NCI-H1092 treated with DMSO at 0.1 percent for 48 hours (cell line): ENCODE data around the gene LRP1B.

Experiments
- DNase-seq: peaks from one replicate; lab custom pipeline; 2025; lab: John Stamatoyannopoulos, UW

The LRP1B gene

DNA sequence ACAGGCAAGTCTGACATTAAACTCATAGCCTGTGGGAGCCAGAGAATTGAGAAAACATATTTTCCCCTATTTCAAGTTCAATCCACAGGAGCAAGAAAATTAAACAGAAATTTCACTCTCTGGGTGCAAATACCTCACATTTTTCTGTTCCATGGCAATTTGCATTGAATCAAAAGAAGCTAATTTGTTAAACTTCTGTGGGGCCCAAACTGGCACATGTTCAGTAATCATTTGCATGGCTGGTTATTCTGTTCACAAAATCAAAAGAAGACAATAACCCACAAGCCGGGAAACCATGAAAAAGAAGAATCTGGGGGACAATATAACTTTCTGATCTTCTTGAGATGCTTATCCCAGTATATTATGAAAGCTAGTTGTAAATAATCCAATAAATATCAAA, 363.1 kb downstream of the LRP1B start:
- no peak for DNase-seq

DNA sequence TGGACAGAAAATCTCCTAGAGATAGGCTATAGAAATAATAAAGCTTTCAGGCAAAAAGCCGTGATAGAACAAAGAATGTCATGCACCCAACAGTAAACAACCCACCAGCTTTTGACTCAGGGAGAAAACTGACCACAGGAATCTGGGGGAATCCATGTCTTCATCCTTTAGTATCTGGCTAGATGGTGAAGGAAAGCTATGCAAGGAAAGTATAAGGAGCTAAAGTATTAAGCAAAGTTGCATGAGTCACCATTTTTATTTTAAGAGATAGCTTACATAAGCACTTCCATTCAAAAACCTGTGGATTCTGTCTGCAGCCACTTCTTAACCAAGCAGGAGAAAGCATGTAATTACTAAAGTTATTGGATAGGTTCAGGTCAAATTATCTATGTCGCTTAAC, 363.8 kb downstream of the LRP1B start:
- no peak for DNase-seq

DNA sequence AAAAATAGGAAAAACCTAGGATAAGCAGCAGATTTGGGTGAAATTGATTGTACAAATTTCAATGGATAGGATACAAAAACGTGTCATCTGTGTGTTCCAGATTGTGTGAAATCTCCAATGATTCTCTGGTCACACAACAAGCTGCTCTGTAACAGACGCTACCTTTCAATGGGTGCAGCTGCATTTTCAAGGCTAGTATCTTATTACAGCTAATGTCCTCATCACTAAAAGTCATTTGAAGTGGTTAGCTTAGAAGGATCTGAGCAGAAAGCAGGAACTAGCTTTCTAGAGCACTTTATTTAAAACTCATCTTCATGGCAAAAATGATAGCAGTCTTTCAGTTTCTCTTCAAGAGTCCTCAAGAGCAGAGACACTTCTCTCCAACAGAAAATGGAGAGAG, 364.6 kb downstream of the LRP1B start:
- peak; percentile 19 for DNase-seq

DNA sequence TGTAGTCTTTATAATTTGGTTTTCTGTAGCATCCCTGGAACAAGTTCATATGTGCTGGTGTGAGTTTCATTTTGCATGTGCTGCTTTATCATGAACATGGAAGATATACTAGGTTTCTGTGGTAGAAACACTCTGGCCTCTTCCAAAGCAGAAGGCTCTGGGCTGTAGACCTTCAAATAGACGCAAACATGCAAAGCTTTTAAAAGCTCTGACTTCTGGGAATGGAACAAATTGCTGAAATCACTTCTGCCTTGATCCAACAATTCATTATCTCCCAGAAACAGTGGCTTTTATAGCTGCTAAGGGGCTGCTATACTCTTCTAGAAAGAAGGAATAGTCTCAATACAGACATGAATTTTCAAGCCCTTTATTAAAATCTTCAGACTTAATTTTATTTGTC, 382.2 kb downstream of the LRP1B start:
- DNase-seq, result no peak

DNA sequence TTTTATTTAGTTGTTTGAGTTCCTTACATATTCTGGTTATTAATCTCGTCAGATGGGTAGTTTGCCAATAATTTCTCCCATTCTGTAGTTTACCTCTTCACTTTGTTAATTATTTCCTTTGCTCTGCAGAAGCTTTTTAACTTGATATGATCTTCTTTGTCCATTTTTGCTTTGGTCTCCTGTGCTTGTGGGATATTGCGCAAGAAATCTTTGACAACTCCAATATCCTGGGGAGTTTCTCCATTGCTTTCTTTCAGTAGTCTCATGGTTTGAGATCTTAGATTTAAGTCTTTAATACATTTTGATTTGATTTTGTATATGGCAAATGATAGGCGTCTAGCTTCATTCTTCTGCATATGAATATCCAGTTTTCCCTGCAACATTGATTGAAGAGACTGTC, 389.2 kb downstream of the LRP1B start:
- no peak for DNase-seq

DNA sequence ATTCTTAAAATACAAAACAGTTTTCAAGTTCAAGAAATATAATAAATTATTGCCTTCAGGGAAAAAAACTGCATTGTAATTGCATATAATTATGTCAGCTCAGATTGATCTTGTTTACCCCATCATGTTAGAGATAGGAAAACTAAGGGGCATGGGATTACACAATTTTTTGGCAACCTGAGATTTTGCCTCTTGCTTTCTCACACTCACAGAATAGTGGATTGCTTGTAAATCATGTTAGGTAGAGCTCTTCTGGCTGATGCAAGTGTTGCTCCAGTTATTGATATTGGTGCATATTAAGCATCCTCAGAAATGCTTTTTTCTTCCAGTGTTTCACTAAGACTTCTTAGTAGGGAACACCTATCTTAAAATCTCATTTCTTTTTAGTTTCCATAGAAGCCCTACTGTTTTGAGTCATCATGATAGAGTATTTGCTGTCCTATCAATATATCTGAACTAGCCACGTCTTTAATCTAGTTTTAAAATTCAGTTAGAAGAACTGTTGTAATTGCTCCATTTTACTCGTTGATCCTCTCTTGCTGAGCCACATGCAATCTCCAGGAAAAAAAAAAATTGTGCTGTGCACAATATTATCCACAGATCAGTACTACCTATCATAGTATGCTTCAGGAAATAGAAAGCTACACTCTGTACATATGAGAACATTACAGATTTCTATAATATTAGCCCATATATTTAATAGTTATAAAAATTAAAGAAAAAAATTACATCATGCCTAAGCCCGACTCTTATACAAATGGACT, 393.1 kb downstream of the LRP1B start:
- DNase-seq, result no peak

DNA sequence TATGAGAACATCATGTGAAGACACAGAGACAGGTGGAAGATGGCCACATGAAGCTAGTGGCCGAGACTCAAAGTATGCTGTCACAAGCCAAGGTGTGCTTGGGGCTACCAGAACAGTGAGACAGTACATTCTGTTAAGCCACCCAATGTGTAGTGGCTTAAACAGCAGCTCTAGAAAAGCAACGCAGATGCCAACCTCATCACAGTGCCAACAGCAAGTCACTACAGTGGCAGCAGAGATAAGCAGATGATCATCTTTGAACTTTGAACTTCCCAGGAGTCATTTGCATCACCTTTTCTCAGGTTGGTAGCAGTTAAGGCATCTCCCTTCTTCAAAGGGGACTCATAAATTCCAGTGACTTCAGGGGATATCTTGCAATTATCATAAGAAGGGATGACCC, 394.4 kb downstream of the LRP1B start:
- DNase-seq, result no peak

DNA sequence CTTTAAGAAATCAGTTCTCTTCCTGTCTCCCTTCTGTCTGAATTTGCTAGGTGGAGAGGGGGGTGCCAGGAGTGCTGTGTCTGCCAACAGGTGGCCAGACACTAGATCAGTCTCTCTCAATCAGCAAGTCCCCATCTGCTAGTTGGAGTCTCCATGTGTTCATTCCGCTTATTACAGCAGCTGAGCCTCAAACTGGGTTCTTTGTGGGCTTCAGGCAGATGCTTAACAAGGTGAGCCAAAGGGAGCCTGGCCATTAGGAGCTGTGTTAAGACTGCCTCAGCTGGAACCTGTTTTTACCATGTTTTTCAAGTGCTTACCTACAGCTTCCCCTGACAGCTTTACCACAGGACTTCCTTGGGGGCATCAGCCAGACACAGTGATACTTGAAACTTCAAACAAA, 401.9 kb downstream of the LRP1B start:
- DNase-seq, result no peak

DNA sequence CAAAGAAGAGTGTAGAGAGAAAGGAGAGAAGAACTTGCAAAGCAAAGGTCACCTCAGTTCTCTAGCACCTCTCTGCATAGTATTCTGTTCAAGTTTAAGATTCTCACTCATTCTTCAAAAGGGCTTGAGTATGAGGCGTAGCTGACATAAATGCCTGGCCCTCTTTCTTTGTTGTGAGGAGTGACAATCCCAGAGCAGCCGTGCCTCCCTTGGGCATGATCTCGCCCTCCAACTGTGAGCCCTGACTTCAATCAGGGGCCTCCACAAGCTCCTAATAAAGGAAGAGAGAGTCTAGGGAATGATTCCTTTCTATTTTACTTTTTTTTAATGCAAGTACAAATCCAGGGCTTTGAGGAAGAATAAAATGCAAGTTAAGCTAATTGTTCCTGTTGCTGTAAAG, 402.7 kb downstream of the LRP1B start:
- no peak for DNase-seq

DNA sequence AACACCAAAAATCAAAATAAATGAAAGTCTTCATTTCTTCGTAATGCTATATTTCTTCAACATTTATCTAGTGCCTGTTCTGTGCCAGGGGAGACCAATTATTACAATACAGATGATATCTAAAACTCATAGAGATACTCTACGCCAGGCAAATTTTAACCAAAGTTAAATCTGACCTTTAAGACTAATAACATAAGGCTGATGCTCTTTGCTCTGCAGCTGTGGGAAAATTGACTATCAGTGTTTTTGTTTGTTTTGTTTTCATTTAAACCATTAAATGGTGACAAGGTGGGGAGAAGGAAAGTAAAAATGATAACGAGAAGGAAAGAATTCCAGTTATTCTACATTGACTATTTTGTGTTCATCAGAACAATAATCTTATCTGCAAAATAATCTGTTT, 406.4 kb downstream of the LRP1B start:
- no peak for DNase-seq

DNA sequence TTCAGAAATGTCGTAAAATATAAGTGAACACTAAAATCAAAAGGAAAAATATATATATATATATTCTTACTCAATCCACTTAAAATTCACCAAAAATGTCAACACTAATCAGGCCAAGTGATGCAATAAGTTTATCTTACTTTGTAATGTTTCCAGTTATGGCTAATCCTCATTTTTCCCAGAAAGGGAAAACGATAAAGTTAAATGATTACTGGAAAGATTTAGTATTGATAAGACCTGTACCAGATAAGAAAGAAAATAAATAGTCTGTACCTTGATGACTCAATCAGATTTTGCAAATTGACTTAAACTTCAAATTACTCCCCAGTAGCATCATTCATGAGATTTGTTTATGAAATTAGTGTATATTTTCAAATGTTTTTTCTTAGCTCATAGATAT, 407.0 kb downstream of the LRP1B start:
- no peak for DNase-seq

DNA sequence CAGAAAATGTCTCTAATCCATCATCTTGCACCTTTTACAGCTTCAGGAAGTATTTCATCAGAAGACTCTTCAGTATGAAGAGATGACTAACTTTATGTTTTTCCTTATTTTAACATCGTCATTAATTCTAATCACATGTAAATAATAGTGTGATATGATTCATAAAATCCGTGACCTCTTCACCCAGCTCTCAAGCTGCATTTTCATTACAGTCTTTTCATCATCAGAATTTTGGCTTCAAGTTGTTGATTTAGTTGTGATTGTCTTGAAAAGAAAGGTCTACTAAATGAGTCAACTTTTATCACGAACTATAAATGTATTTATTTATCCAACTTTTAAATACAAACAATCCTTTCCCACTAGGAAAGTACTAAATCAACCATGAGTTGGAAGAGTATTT, 410.3 kb downstream of the LRP1B start:
- DNase-seq, result no peak

DNA sequence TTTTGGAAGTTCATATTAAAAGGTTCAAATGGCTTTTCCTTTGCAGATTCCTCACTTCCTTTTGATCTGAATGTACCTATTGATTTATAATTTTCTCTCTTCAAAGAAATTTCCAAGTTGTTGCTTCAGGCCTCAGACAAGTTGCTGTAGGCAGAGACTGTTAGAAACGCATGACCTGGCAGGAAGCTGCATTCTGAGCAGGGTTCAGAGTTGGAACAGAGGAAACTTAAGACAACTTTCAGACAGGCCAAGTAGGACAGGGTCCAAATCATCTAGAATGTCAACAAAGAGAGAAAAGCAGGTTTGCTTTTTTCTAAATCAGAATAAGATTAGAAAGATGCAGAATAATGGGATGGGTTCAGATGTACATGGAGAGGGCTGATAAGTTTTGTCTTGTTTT, 416.3 kb downstream of the LRP1B start:
- DNase-seq, result no peak

DNA sequence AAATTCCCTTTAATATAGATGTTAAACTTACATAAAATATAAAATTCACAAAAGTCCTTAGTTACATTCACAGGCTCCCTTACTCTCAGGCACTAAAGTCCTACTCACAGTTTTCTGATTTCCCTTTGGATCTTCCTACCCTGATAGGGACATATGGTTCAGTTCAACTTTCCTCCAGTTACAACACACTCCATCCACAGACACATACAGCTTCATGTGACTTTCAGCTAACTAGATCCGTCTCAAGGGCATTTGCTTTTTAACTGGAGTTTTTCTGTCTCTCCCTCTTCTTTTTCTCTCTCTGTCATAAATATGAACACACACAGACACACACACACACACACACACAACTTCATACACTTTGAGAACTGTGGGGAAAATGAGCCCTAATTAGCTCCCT, 419.2 kb downstream of the LRP1B start:
- no peak for DNase-seq

DNA sequence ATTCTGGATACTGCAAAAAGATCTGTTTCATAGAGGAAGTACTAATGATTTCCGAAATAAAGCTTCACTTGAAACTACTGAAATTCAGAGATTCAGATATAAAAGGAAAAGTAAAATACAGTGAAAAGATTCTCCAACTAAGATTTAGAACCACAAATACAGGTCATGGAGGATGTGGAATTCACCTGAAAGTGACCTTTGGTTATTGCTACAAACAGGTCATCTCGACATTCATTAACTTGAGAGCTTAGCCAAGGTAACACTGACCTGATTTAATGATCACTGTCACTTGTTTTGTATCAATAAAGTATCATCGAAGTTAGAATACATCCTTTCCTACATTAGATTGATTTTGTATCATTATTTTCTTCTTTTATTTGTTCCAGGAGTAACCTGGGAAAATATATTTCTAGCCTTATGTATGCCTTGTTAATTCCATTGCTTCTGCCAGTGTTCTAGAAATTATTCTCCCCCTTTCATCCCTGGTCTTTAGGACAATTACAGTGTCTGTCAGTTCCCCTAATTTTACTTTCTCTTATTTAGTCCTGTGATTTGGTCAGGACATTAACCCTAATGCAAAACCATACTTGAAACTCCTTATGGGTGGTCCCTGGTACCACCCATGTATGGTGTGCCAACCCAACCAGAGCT, 420.1 kb downstream of the LRP1B start:
- no peak for DNase-seq

DNA sequence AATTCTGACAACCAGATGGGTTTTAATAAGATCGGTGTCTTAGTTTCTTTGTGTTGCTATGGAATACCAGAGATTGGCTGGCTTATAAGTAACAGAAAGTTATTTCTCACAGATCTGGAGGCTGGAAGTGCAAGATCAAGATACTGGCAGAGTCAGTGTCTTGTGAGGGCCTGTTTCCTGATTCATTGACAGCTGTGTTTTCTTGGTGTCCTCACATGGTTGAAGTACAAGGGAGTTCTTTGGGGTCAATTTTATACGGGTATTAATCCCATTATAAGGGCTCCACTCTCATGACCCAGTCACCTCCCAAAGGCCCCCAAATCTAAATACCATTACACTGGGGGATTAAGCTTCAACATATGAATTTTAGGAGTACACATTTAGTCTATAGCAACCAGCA, 421.1 kb downstream of the LRP1B start:
- no peak for DNase-seq

DNA sequence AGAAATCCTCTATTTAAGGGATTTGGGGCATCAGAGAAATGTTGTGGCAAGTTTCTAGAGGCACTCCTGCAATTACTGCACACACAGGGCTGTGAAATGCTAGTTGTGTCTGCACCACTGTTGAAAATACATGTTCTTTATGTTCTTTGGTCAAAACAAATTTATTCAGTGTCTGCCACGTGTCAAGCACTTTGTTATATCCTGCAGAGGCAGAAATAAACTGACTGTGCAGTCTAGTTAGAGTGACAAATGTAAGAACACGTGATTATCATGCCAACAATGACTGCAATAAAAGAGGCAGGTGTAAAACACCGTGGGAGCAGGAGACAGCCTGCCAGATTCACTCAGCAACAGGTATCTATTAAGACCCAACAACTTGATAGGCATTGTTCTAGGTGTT, 423.3 kb downstream of the LRP1B start:
- DNase-seq, result no peak

DNA sequence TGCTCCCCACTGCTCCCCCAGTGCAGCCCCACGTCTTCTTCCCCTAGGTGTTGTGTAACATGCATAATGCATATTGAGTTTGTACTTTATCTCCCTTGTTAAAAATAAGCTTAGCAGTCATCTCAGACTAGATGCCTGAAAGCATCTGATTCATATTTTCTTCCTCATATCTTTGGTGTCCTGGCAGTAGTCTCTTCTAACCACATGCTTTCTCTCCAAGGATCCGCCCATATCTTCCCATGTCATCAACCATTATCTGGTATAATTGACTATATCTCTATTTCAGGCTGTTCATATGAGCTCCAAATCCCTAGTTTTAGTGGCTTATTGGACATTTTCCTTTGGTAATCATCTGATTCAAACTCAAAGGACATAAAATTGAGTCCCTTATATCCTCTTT, 426.3 kb downstream of the LRP1B start:
- no peak for DNase-seq

DNA sequence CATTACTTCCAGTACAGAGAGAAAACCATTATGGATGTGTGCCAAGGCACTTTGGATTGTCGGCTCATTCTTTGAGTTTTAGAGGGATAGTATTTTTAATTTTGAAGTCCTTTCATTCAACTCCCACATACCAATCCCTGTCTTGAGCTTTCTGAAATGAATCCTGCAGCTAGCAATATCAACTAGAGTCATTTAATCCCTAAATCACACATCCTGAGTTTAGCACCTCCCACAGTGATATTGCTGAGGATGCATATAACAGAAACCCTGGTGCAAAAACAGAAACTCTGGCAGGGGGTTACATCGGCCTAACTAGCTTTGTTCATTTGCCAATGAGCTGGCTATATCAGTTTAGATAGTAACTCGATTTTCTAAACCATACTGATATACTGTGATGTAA, 427.3 kb downstream of the LRP1B start:
- DNase-seq, result no peak

DNA sequence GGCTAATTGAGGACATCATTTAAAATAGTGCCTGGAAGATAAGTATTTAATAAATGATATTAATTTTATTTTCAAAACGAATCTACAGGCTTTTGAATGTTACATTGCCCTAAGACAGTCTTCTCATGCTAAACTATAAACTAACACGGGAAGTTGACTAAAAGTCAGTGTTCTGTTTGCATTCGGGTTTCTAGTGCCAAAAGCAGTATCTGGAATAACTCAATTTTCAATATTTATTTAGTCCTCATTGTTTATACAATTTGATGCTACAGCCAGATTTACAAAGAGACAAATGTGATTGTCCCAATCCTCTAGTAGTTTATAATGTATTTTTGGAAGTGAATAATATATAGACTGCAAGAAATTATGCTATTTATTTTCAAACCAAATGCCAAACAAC, 429.2 kb downstream of the LRP1B start:
- no peak for DNase-seq

DNA sequence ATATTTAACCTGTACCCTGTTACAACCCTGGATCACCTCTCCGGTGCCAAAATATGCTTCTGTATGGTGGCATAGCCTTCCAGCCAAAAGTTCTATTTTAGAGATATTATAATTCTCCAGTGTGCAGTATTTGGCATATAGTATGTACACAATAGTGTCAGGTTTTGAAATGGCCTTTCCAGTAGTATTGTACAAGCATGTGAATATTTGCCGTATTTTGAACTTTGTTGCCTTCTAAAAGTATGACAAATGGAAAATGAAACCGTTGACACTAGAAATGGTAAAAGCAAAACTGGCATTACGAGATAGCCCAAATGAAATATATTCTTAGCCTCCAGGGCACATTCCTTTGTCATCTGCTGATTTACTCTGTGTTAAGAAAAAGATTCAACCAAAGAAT, 431.2 kb downstream of the LRP1B start:
- no peak for DNase-seq

DNA sequence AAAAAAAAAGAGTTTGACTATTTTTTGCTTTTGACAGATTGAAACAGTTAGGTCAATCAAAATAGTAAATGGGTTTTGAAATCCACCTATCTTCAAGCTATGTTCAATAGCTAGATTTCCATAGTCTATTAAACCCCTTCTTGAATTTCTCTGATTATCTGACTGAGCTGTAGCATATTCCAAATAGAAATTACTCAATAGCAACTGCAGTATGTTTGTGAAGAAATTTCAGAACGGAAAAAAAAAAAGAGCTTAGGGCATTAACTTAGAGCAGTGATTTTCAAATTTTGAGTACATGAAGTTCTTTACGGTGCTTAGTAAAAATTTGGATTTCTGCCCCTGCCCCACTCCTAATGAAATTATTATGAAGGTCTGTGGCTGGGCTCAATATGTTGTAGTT, 432.3 kb downstream of the LRP1B start:
- no peak for DNase-seq

DNA sequence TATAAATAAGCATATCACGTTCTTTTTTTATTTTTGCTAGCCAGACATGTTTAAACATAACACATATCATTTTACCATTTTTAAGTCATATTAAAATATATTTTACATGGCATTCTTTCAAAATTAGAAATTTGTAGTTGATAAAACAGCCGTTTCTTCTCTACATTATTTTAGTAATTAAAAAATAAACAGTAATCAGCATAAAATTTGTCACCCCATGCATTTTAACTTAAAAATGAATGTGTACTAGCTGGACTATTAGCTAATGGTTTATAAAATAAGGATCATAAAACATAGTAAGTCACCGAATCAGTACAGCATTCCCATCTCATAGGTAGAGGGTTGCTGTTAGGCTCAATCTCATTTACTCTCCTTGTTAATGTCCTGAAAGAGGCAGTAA, 433.8 kb downstream of the LRP1B start:
- DNase-seq, result no peak

DNA sequence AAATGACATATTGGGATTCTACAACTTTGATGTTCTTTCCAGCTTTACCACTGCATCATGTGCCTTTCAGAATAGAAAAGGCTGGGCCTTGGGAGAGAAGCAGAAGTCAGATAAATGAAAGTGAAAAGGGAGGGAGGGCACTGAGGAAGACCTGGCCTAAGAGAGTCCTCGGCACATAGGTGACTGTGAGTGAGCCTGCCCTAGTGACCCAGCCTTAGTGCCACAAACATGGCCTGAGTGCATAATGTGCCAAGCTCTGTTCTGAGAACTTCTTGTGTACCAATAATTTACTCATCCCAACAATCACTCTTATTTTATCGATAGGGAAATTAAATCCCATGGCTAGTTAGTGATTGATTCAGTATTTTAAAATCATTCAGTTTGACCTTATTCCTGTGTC, 436.6 kb downstream of the LRP1B start:
- DNase-seq, result no peak
